ENCODE results near the gene MBNL1.
"Not testable (repeated sequence)": the region's sequence is repeated elsewhere in the genome, so short reads cannot be mapped to it uniquely, and the experiment has no call there.

- TF ChIP-seq, protein P1, sequence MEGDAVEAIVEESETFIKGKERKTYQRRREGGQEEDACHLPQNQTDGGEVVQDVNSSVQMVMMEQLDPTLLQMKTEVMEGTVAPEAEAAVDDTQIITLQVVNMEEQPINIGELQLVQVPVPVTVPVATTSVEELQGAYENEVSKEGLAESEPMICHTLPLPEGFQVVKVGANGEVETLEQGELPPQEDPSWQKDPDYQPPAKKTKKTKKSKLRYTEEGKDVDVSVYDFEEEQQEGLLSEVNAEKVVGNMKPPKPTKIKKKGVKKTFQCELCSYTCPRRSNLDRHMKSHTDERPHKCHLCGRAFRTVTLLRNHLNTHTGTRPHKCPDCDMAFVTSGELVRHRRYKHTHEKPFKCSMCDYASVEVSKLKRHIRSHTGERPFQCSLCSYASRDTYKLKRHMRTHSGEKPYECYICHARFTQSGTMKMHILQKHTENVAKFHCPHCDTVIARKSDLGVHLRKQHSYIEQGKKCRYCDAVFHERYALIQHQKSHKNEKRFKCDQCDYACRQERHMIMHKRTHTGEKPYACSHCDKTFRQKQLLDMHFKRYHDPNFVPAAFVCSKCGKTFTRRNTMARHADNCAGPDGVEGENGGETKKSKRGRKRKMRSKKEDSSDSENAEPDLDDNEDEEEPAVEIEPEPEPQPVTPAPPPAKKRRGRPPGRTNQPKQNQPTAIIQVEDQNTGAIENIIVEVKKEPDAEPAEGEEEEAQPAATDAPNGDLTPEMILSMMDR (IDR thresholded peaks at IDR 0.05) = not testable (repeated sequence)
- not testable (repeated sequence) for TF ChIP-seq POLR2A (IDR thresholded peaks at IDR 0.05)
Measured at GRCh38 chr3:152435210-152435609, 166.5 kb downstream of the MBNL1 start.
